ENCODE results near the gene OXTR. TPM values are rescaled to one million over a fixed set of nuclear protein-coding genes. Genes with fewer than 3 reads are reported as not detected.

OXTR gene
- total RNA-seq, 1 donor from 2014 or later: 5.3 TPM

- TF ChIP-seq CTCF (conservative IDR thresholded peaks at IDR 0.05): no peak
- H3K27ac Mint-ChIP-seq (ENCODE audit: unreplicated experiment): no peak overlapping the region
- no peak for DNase-seq (ENCODE audit: low read depth, low spot score)
- no peaks in the 10 kb centered on the region for H3K4me1 Mint-ChIP-seq
- H3K36me3 Mint-ChIP-seq (ENCODE audit: low read depth): peaks cover 9% of the 10 kb centered on the region
- peaks cover 9% of the 10 kb centered on the region for H3K9me3 Mint-ChIP-seq
- no peaks in the 10 kb centered on the region for H3K27me3 Mint-ChIP-seq (ENCODE audit: low read depth)
- H3K4me3 Mint-ChIP-seq: no peak overlapping the region
Observed at GRCh38 chr3:8784676-8785435, 15.4 kb upstream of the OXTR start.

DNA sequence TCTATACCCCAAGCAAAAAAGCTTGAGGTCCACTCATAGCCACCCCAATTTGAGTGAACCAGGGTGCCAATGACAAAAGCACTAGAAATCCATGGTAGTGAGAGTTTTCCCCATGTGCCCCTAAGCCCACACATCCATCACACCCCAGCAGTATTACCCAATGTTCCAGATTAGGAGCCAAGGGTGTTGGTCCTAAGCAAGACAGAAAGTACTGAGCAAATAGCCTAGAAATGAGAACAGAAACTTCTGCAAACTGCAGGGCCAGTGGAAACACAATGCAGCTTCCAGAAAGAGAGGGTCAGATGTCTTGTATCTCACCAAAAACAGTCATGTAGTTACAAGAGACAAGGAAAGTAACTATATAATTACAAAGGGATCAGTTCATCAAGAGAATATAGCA lies 10.9 kb upstream of the OXTR start:
- Mint-ChIP-seq H3K36me3 (ENCODE audit: low read depth) (no peaks in the 10 kb centered on the region), H3K9me3 (no peaks in the 10 kb centered on the region), H3K27me3 (ENCODE audit: low read depth) (no peaks in the 10 kb centered on the region), H3K4me3 (no peak overlapping the region), H3K4me1 (peaks cover 9% of the 10 kb centered on the region), H3K27ac (ENCODE audit: unreplicated experiment) (no peak overlapping the region)
- TF ChIP-seq CTCF (conservative IDR thresholded peaks at IDR 0.05): no peak
- DNase-seq (ENCODE audit: low read depth, low spot score): no peak

- no peaks in the 10 kb centered on the region for H3K9me3 Mint-ChIP-seq
- peaks cover 9% of the 10 kb centered on the region for H3K4me1 Mint-ChIP-seq
- H3K4me3 Mint-ChIP-seq: no peak overlapping the region
- H3K27ac Mint-ChIP-seq (ENCODE audit: unreplicated experiment): no peak overlapping the region
- no peaks in the 10 kb centered on the region for H3K36me3 Mint-ChIP-seq (ENCODE audit: low read depth)
- H3K27me3 Mint-ChIP-seq (ENCODE audit: low read depth): no peaks in the 10 kb centered on the region
- TF ChIP-seq CTCF (conservative IDR thresholded peaks at IDR 0.05): no peak
- DNase-seq (ENCODE audit: low read depth, low spot score): no peak
Observed at GRCh38 chr3:8778475-8778874, 9.1 kb upstream of the OXTR start.

DNA sequence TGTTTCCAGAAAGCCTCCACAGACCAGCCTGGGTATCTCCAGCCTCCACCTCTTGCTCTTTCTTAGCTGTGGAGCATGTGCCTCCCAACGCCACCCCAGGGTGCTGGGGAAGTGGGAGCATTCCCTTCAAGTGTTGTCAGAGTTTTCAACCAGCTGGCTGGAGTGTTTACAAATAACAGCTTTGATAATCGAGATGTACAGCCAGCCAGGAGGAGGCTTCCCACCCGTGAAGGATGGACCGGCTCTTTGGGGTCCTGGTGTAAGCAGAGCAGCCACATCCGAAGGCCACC lies 8.5 kb upstream of the OXTR start:
- DNase-seq (ENCODE audit: low read depth, low spot score): no peak
- TF ChIP-seq CTCF (conservative IDR thresholded peaks at IDR 0.05): no peak
- peaks cover 9% of the 10 kb centered on the region for H3K4me1 Mint-ChIP-seq
- H3K36me3 Mint-ChIP-seq (ENCODE audit: low read depth): no peaks in the 10 kb centered on the region
- H3K9me3 Mint-ChIP-seq: no peaks in the 10 kb centered on the region
- no peak overlapping the region for H3K27ac Mint-ChIP-seq (ENCODE audit: unreplicated experiment)
- H3K27me3 Mint-ChIP-seq (ENCODE audit: low read depth): no peaks in the 10 kb centered on the region
- no peak overlapping the region for H3K4me3 Mint-ChIP-seq

- Mint-ChIP-seq H3K4me3 (no peak overlapping the region), H3K27ac (ENCODE audit: unreplicated experiment) (no peak overlapping the region), H3K27me3 (ENCODE audit: low read depth) (no peaks in the 10 kb centered on the region), H3K36me3 (ENCODE audit: low read depth) (no peaks in the 10 kb centered on the region), H3K9me3 (no peaks in the 10 kb centered on the region), H3K4me1 (peaks cover 9% of the 10 kb centered on the region)
- no peak for DNase-seq (ENCODE audit: low read depth, low spot score)
- no peak for TF ChIP-seq CTCF (conservative IDR thresholded peaks at IDR 0.05)
Observed at GRCh38 chr3:8777201-8777977, 8.0 kb upstream of the OXTR start.

All from neural crest cell (in vitro differentiated cells).